Measurements from ENCODE around the gene FUT7. TPM values are rescaled to one million over a fixed set of nuclear protein-coding genes. Genes with fewer than 3 reads are reported as not detected.

Gene FUT7
- total and polyA plus RNA-seq, 2 of the 13 experiments (the other 11 are each of a cell fraction or from before 2014, with no cell fraction given): 0.05 TPM; not detected in 1

GRCh38 chr9:136991993-136992818 lies 39.7 kb downstream of the FUT7 start, which contains the start of gene PAXX (continued):
- peak; percentile 62 for TF ChIP-seq ZFX (CRISPR knock-in tag; IDR thresholded peaks at IDR 0.05; ENCODE audit: low read depth)
- 0 out of 2 replicates have a peak, but pooled peaks have one; percentile 53 for TF ChIP-seq ZNF160 (CRISPR knock-in tag; IDR thresholded peaks at IDR 0.05)
- TF ChIP-seq FOXA3 (CRISPR knock-in tag; IDR thresholded peaks at IDR 0.05): no peak
- 0 out of 2 replicates have a peak, but pooled peaks have one; percentile 29 for TF ChIP-seq ZHX1 (CRISPR knock-in tag; IDR thresholded peaks at IDR 0.05; ENCODE audit: low read depth)
- peak; percentile 42; the same call in 1 of the 2 replicates for TF ChIP-seq ZNF605 (CRISPR knock-in tag; IDR thresholded peaks at IDR 0.05)
- no peak for TF ChIP-seq TFE3 (CRISPR knock-in tag; IDR thresholded peaks at IDR 0.05)
- TF ChIP-seq SALL2 (CRISPR knock-in tag; IDR thresholded peaks at IDR 0.05): peak; percentile 45; the same call in 1 of the 2 replicates
- no peak for TF ChIP-seq WIZ (CRISPR knock-in tag; IDR thresholded peaks at IDR 0.05)
- no peak for TF ChIP-seq CBFB (CRISPR knock-in tag; IDR thresholded peaks at IDR 0.05)
- TF ChIP-seq FOXO4 (CRISPR knock-in tag; conservative IDR thresholded peaks at IDR 0.05): no peak
- no peak for TF ChIP-seq ZFP37 (CRISPR knock-in tag; IDR thresholded peaks at IDR 0.05; ENCODE audit: borderline replicate concordance)
- no peak for TF ChIP-seq ETS1 (CRISPR knock-in tag; IDR thresholded peaks at IDR 0.05)
- peak; percentile 61 for TF ChIP-seq IKZF4 (CRISPR knock-in tag; IDR thresholded peaks at IDR 0.05; ENCODE audit: borderline replicate concordance, low read depth, not compliant biosample characterization)
- 0 out of 2 replicates have a peak, but pooled peaks have one; percentile 77 for TF ChIP-seq ZNF766 (CRISPR knock-in tag; IDR thresholded peaks at IDR 0.05; ENCODE audit: borderline replicate concordance)
- no peak for TF ChIP-seq RFX3 (CRISPR knock-in tag; IDR thresholded peaks at IDR 0.05)
- TF ChIP-seq SP1 (IDR thresholded peaks at IDR 0.05): no peak
- TF ChIP-seq SP1 (CRISPR knock-in tag; IDR thresholded peaks at IDR 0.05): peak; percentile 26; the same call in 1 of the 2 replicates
- no peak for TF ChIP-seq KLF9 (CRISPR knock-in tag; IDR thresholded peaks at IDR 0.05; ENCODE audit: low read depth)
